Stimulated activated CD4-positive, alpha-beta T cell treated with anti-CD3 and anti-CD28 coated beads, Interleukin-4, amount 100 ng/mL, for 4 hours (primary cell): ENCODE results near the gene S1PR4.

Experiments used
- DNase-seq, 2 experiments: peaks; one replicate each; pipeline ENCODE4 v3.0.0-alpha.2; 2020

S1PR4 gene

GRCh38 chr19:3178377-3178972, at the start of gene S1PR4:
Gene S1PR4 (plus strand): TSS chr19:3178769. CDS start chr19:3178793, 24 bp downstream.
- peak; percentile 36 to 51 for DNase-seq

- DNase-seq: no peak
Measured at GRCh38 chr19:3129112-3129511, 49.5 kb upstream of the S1PR4 start.

- no peak for DNase-seq
Measured at GRCh38 chr19:3131168-3131567, 47.4 kb upstream of the S1PR4 start.

GRCh38 chr19:3132971-3133792, 45.4 kb upstream of the S1PR4 start:
- DNase-seq: peak; percentile 65 to 77

GRCh38 chr19:3133793-3134116, 44.8 kb upstream of the S1PR4 start:
- no peak for DNase-seq

- DNase-seq: peak; percentile 26 to 42
Measured at GRCh38 chr19:3135961-3136683, 42.4 kb upstream of the S1PR4 start, which contains the start of gene GNA15. Gene GNA15 (plus strand): TSS chr19:3136033. CDS start chr19:3136451, 418 bp downstream.

GRCh38 chr19:3136684-3137055, 41.9 kb upstream of the S1PR4 start:
- no peak for DNase-seq

GRCh38 chr19:3137119-3137518, 41.5 kb upstream of the S1PR4 start:
- no peak for DNase-seq

- no peak for DNase-seq
Measured at GRCh38 chr19:3138268-3138667, 40.3 kb upstream of the S1PR4 start.

- no peak for DNase-seq
Measured at GRCh38 chr19:3140667-3141038, 37.9 kb upstream of the S1PR4 start.

- peak; percentile 46 to 75 for DNase-seq
Measured at GRCh38 chr19:3142292-3142670, 36.3 kb upstream of the S1PR4 start.

GRCh38 chr19:3142781-3143337, 35.7 kb upstream of the S1PR4 start:
- DNase-seq: no peak

- no peak for DNase-seq
Measured at GRCh38 chr19:3145909-3146676, 32.5 kb upstream of the S1PR4 start.

- peak; percentile 50 to 68 for DNase-seq
Measured at GRCh38 chr19:3146677-3147100, 31.9 kb upstream of the S1PR4 start.

- no peak for DNase-seq
Measured at GRCh38 chr19:3148503-3148902, 30.1 kb upstream of the S1PR4 start.

GRCh38 chr19:3149089-3149488, 29.5 kb upstream of the S1PR4 start:
- DNase-seq: no peak

GRCh38 chr19:3149526-3150505, 28.8 kb upstream of the S1PR4 start:
- no peak for DNase-seq

GRCh38 chr19:3150739-3151329, 27.7 kb upstream of the S1PR4 start:
- DNase-seq: no peak

GRCh38 chr19:3151563-3152418, 26.8 kb upstream of the S1PR4 start:
- no peak for DNase-seq

GRCh38 chr19:3152419-3152780, 26.2 kb upstream of the S1PR4 start:
- DNase-seq: no peak
